PC-3 (cell line): ENCODE measurements around the gene CPSF4L. TPM values are rescaled to one million over a fixed set of nuclear protein-coding genes. Genes with fewer than 3 reads are reported as not detected.

Experiments
- ATAC-seq: fragments of 200-7000 bp; cut with Tn5 transposase; 2 replicates; pipeline ENCODE4 v1.9.1; 2020; ENCODE audit warnings: mild to moderate bottlenecking, moderate library complexity
- Bru-seq: library from RNA; stranded (reverse); fragments of 400-500 nt; gene quantifications from one replicate; lab custom pipeline; 2021; lab: Mats Ljungman, UMichigan
- BruChase-seq, 2 experiments: library from RNA; stranded (reverse); fragments of 400-500 nt; gene quantifications; one replicate each; lab custom pipeline; 2021; lab: Mats Ljungman, UMichigan
- BruUV-seq: library from RNA; stranded (reverse); fragments of 400-500 nt; replicated peaks from 2 replicates; lab custom pipeline; 2021; lab: Mats Ljungman, UMichigan
- CTCF ChIA-PET: fragments of 300-600 bp; sonication (Branson Sonifier 250); formaldehyde crosslinking; loops from one replicate; lab custom pipeline; 2022; ENCODE audit warnings: antibody characterized with exemption; lab: Charles Lee
- POLR2A ChIA-PET: fragments of 300-600 bp; sonication (Branson Sonifier 250); formaldehyde crosslinking; loops from one replicate; lab custom pipeline; 2022; ENCODE audit warnings: antibody characterized with exemption; ENCODE audit not compliant: unreplicated experiment; lab: Charles Lee
- DNase-seq: peaks from one replicate; pipeline ENCODE4 v3.0.0-alpha.2; 2015
- H2AFZ ChIP-seq: fragments of 300-600 bp; sonication (generic); 2 replicates; pipeline ENCODE4 v1.6.0; 2016; ENCODE audit warnings: antibody characterized with exemption, low read length
- H3F3A ChIP-seq: fragments of 300-600 bp; sonication (generic); one replicate; pipeline ENCODE4 v1.6.0; 2017; ENCODE audit warnings: antibody characterized with exemption, low read length, control low read depth, mild to moderate bottlenecking; ENCODE audit not compliant: unreplicated experiment
- H3K27ac ChIP-seq: fragments of 300-600 bp; sonication (generic); 2 replicates; pipeline ENCODE4 v1.5.1; 2016; ENCODE audit warnings: mild to moderate bottlenecking, low read length
- H3K27me3 ChIP-seq: fragments of 300-600 bp; sonication (generic); 2 replicates; pipeline ENCODE4 v1.6.1; 2016; ENCODE audit warnings: low read length, mixed read lengths
- H3K36me3 ChIP-seq: fragments of 300-600 bp; sonication (generic); 2 replicates; pipeline ENCODE4 v1.6.1; 2016; ENCODE audit warnings: low read depth, mixed run types, low read length, mixed read lengths
- H3K4me1 ChIP-seq: fragments of 300-600 bp; sonication (generic); 2 replicates; pipeline ENCODE4 v1.5.1; 2016; ENCODE audit warnings: low read length; ENCODE audit not compliant: insufficient read depth
- H3K4me2 ChIP-seq: fragments of 300-600 bp; sonication (generic); 2 replicates; pipeline ENCODE4 v1.6.0; 2016; ENCODE audit warnings: low read length
- H3K4me3 ChIP-seq: fragments of 300-600 bp; sonication (generic); 2 replicates; pipeline ENCODE4 v1.5.1; 2016; ENCODE audit warnings: mild to moderate bottlenecking, low read length, mixed read lengths
- H3K79me2 ChIP-seq: fragments of 300-600 bp; sonication (generic); 2 replicates; pipeline ENCODE4 v1.6.1; 2017; ENCODE audit warnings: low read length, mixed read lengths
- H3K9ac ChIP-seq: fragments of 300-600 bp; sonication (generic); 2 replicates; pipeline ENCODE4 v1.6.0; 2016; ENCODE audit warnings: mild to moderate bottlenecking, low read length
- H3K9me2 ChIP-seq: fragments of 300-600 bp; sonication (generic); replicated peaks from 2 replicates; pipeline ENCODE4 v1.6.1; 2016; ENCODE audit warnings: mixed run types, low read length, mixed read lengths
- H3K9me3 ChIP-seq: fragments of 300-600 bp; sonication (generic); 2 replicates; pipeline ENCODE4 v1.6.1; 2016; ENCODE audit warnings: low read length, mixed read lengths
- H4K20me1 ChIP-seq: fragments of 300-600 bp; sonication (generic); 2 replicates; pipeline ENCODE4 v1.6.1; 2016; ENCODE audit warnings: low read length, mixed read lengths
- EZH2 ChIP-seq: fragments of 300-600 bp; sonication (generic); IDR thresholded peaks from one replicate; pipeline ENCODE4 v1.6.1; 2017; ENCODE audit warnings: antibody characterized with exemption, mild to moderate bottlenecking, low read length; ENCODE audit not compliant: unreplicated experiment
- EZH2phosphoT487 ChIP-seq: fragments of 300-600 bp; sonication (generic); IDR thresholded peaks from 2 replicates; pipeline ENCODE4 v1.6.1; 2018; ENCODE audit warnings: mild to moderate bottlenecking, antibody characterized with exemption, low read length, borderline replicate concordance
- intact Hi-C: fragments of 100-400 bp; cut with micrococcal nuclease; formaldehyde crosslinking; loops from 2 replicates; pipeline ENCODE4 v1.9.0; 2023
- long read RNA-seq: library from polyadenylated mRNA; unstranded; transcript quantifications from one replicate; pipeline ENCODE4 v2.0.0, GENCODE V29; 2021; ENCODE audit not compliant: unreplicated experiment
- total RNA-seq: library from RNA; depleted of rRNA; stranded (reverse); fragments of >200 nt; gene quantifications from 2 replicates; pipeline ENCODE4 v1.2.3, GENCODE V29; 2014; rRNA removed
- TF ChIP-seq, protein P1 (sequence below): fragments of 300-600 bp; sonication (generic); conservative IDR thresholded peaks from 2 replicates; pipeline ENCODE4 v1.5.1; 2017; ENCODE audit warnings: antibody characterized with exemption, low read depth, mild to moderate bottlenecking, low read length

Gene CPSF4L, protein sequence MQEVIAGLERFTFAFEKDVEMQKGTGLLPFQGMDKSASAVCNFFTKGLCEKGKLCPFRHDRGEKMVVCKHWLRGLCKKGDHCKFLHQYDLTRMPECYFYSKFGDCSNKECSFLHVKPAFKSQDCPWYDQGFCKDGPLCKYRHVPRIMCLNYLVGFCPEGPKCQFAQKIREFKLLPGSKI
- not detected in 2 replicates for total RNA-seq
- percentile 38 among the genes with signal in this experiment for Bru-seq, nascent RNA
- percentile 33 among the genes with signal in this experiment for BruChase-seq, experiment 1, labeled RNA remaining after a 6-hour chase
- percentile 41 among the genes with signal in this experiment for BruChase-seq, experiment 2, labeled RNA remaining after a 2-hour chase
- long read RNA-seq, partial matches to known transcripts = 0 of 1 reads
- long read RNA-seq, other reads (novel, unspliced or antisense) = 1 of 1 reads

DNA sequence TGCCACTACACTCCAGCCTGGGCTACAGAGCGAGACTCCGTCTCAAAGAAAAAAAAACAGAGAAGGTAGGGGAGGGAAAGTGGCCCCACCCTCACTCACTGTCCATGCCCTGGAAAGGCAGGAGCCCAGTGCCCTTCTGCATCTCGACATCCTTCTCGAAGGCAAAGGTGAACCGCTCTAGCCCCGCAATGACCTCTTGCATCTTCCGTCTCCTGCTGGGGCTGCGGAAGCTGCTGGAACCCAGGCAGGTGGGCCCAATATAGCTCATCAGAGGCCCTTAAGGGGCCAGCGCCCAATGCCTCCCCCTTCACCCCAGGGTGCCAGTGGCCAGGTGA, at the start of gene CPSF4L:
TSS of gene CPSF4L (minus strand) at position 264 of the 335 bp plus-strand sequence. CDS start at position 202, 62 bp downstream.
- no peaks in the 10 kb centered on the region for H3K9me3 ChIP-seq
- ChIA-PET CTCF (no interaction called here), POLR2A (interaction anchor here (0.5 kb wide), 1 partner anchor 104 kb away, joined by 3 read pairs; no protein-coding TSS in a partner anchor)
- no peaks in the 10 kb centered on the region for H3K79me2 ChIP-seq
- no peaks in the 10 kb centered on the region for H4K20me1 ChIP-seq
- H3K4me1 ChIP-seq = no peaks in the 10 kb centered on the region
- H3K27me3 ChIP-seq = no peaks in the 10 kb centered on the region
- intact Hi-C loops = no loop called here
- no peak within 1 kb of the TSS for H3K4me2 ChIP-seq
- H3F3A ChIP-seq = no peaks in the 10 kb centered on the region
- TF ChIP-seq EZH2 (no peak), EZH2phosphoT487 (no peak)
- TF ChIP-seq, protein P1, sequence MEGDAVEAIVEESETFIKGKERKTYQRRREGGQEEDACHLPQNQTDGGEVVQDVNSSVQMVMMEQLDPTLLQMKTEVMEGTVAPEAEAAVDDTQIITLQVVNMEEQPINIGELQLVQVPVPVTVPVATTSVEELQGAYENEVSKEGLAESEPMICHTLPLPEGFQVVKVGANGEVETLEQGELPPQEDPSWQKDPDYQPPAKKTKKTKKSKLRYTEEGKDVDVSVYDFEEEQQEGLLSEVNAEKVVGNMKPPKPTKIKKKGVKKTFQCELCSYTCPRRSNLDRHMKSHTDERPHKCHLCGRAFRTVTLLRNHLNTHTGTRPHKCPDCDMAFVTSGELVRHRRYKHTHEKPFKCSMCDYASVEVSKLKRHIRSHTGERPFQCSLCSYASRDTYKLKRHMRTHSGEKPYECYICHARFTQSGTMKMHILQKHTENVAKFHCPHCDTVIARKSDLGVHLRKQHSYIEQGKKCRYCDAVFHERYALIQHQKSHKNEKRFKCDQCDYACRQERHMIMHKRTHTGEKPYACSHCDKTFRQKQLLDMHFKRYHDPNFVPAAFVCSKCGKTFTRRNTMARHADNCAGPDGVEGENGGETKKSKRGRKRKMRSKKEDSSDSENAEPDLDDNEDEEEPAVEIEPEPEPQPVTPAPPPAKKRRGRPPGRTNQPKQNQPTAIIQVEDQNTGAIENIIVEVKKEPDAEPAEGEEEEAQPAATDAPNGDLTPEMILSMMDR = no peak
- no peak for ATAC-seq
- H3K4me3 ChIP-seq = no peak within 1 kb of the TSS
- H3K9me2 ChIP-seq = no peaks in the 10 kb centered on the region
- H2AFZ ChIP-seq = no peak within 1 kb of the TSS
- BruUV-seq = no TSS peak
- no peak for DNase-seq
- H3K9ac ChIP-seq = no peak within 1 kb of the TSS
- no peaks in the 10 kb centered on the region for H3K36me3 ChIP-seq
- H3K27ac ChIP-seq = no peak within 1 kb of the TSS

DNA sequence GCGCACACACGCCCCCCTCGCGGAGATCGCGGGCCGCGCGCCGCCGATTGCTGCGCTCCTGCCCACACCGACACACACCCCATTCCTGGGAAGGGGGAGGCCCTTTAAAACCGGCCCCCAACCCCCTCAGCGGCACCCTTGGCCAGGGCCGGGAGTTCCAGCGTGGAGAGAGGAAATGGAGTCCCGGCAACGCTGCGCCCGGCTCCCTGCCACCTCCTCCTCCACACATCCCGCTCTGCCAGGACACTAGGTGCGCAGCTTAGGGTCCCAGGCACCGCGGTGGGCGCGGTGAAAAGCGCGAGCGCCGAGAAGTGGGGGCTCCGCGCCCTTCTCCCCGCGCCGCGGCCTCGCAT, 49.7 kb upstream of the CPSF4L start:
- H3K9me2 ChIP-seq = no peaks in the 10 kb centered on the region
- peak overlapping the region; percentile 68 for H2AFZ ChIP-seq
- ATAC-seq (peak; percentile 23), DNase-seq (no peak)
- H3K9ac ChIP-seq = peak overlapping the region; percentile 86
- peaks cover 12% of the 10 kb centered on the region for H4K20me1 ChIP-seq
- 0 out of 2 replicates have a peak, but pooled peaks cover 7% of the 10 kb centered on the region for H3K36me3 ChIP-seq
- peaks cover 54% of the 10 kb centered on the region for H3K79me2 ChIP-seq
- ChIA-PET POLR2A (interaction anchor here (0.6 to 1.8 kb wide), 3 partner anchors 20 to 971 kb away, joined by 3 to 15 read pairs (median 11); no protein-coding TSS in a partner anchor), CTCF (interaction anchor here (0.8 to 1.6 kb wide), 4 partner anchors 20 to 81 kb away, joined by 5 to 13 read pairs (median 10); no protein-coding TSS in a partner anchor)
- H3K27me3 ChIP-seq = no peaks in the 10 kb centered on the region
- H3K9me3 ChIP-seq = no peaks in the 10 kb centered on the region
- H3K27ac ChIP-seq = peak overlapping the region; percentile 76
- peaks cover 41% of the 10 kb centered on the region for H3K4me1 ChIP-seq
- intact Hi-C loops = loop anchor here (1.0 to 10.0 kb wide), 3 partner anchors 79 to 727 kb away; partner anchors contain the start of gene COG1
- peak overlapping the region; percentile 94 for H3K4me3 ChIP-seq
- H3F3A ChIP-seq = no peaks in the 10 kb centered on the region
- H3K4me2 ChIP-seq = peak overlapping the region; percentile 100
- TF ChIP-seq, protein P1 = no peak
- TF ChIP-seq EZH2phosphoT487 (no peak), EZH2 (no peak)
- TSS peak; percentile 74 for BruUV-seq
